H1 (cell line): ENCODE results near the gene WRAP73. TPM values are rescaled to one million over a fixed set of nuclear protein-coding genes. Genes with fewer than 3 reads are reported as not detected.

Experiments
- CTCF ChIA-PET: fragments of 300-600 bp; sonication (Branson Sonifier 250); formaldehyde crosslinking; loops from one replicate; lab custom pipeline; 2021; ENCODE audit not compliant: partially characterized antibody; lab: Charles Lee
- POLR2A ChIA-PET: fragments of 300-600 bp; sonication (Branson Sonifier 250); formaldehyde crosslinking; loops from one replicate; lab custom pipeline; 2021; ENCODE audit warnings: inconsistent platforms; ENCODE audit not compliant: partially characterized antibody; lab: Charles Lee
- DNase-seq, 2 experiments: peaks; one replicate each; pipeline versions ENCODE4 v3.0.0 to v3.0.0-alpha.2; 2010 to 2022; ENCODE audit warnings: low spot score in 2 of 2, low read depth in 1 of 2, mixed read lengths in 1 of 2
- FAIRE-seq: peaks from 2 replicates; lab custom pipeline; 2011; peaks lifted over from hg19 to GRCh38; lab: Jason Lieb, UNC
- H2AFZ ChIP-seq: 2 replicates; pipeline ENCODE4 v1.8.1; 2012; ENCODE audit warnings: low read length, inconsistent platforms
- H2AK5ac ChIP-seq: 2 replicates; pipeline ENCODE4 v1.6.1; 2013; ENCODE audit warnings: low read depth, low read length
- H2BK120ac ChIP-seq: replicated peaks from 2 replicates; pipeline ENCODE3; 2013; ENCODE audit warnings: low read depth, low read length, inconsistent platforms
- H2BK12ac ChIP-seq: 2 replicates; pipeline ENCODE4 v1.6.1; 2013; ENCODE audit warnings: low read depth, low read length
- H2BK15ac ChIP-seq: 2 replicates; pipeline ENCODE4 v1.6.1; 2013; ENCODE audit warnings: low read length
- H2BK20ac ChIP-seq: 2 replicates; pipeline ENCODE4 v1.6.1; 2013; ENCODE audit warnings: low read length
- H2BK5ac ChIP-seq: 2 replicates; pipeline ENCODE4 v1.6.1; 2013; ENCODE audit warnings: low read depth, low read length
- H3K14ac ChIP-seq: 2 replicates; pipeline ENCODE4 v1.6.1; 2013; ENCODE audit warnings: inconsistent platforms; ENCODE audit not compliant: insufficient read length
- H3K18ac ChIP-seq: 2 replicates; pipeline ENCODE4 v1.6.1; 2013; ENCODE audit warnings: low read length; ENCODE audit errors: extremely low read depth
- H3K23ac ChIP-seq: 2 replicates; pipeline ENCODE4 v1.6.1; 2013; ENCODE audit warnings: inconsistent platforms; ENCODE audit not compliant: insufficient read length
- H3K23me2 ChIP-seq: 2 replicates; pipeline ENCODE4 v1.6.1; 2013; ENCODE audit warnings: low read depth, low read length
- H3K27ac ChIP-seq: 2 replicates; pipeline ENCODE4 v1.6.1; 2011; ENCODE audit warnings: low read depth, low read length, inconsistent platforms
- H3K27me3 ChIP-seq, 4 experiments: replicated peaks in 1 of 4; 1 replicate in 1 of 4; 2 replicates in 3 of 4; pipeline versions ENCODE4 v1.6.1 to v1.8.1; 2011 to 2013; ENCODE audit warnings: low read length in 3 of 4, mild to moderate bottlenecking in 3 of 4, inconsistent platforms in 2 of 4, mixed read lengths in 2 of 4, moderate library complexity in 1 of 4; ENCODE audit not compliant: control insufficient read depth in 3 of 4, insufficient read depth in 3 of 4; ENCODE audit errors: extremely low read depth in 1 of 4
- H3K36me3 ChIP-seq, 4 experiments: 2 replicates each; pipeline versions ENCODE4 v1.6.1 to v1.8.1; 2011 to 2013; ENCODE audit warnings: mild to moderate bottlenecking in 4 of 4, low read length in 3 of 4, moderate library complexity in 2 of 4, control low read depth in 1 of 4, inconsistent platforms in 1 of 4; ENCODE audit not compliant: insufficient read depth in 4 of 4, control insufficient read depth in 2 of 4
- H3K4ac ChIP-seq: replicated peaks from 2 replicates; pipeline ENCODE3; 2013; ENCODE audit warnings: low read length, low read depth, mixed read lengths, inconsistent platforms; ENCODE audit not compliant: insufficient read length
- H3K4me1 ChIP-seq, 4 experiments: replicated peaks in 1 of 4; 1 replicate in 1 of 4; 2 replicates in 3 of 4; pipeline versions ENCODE4 v1.6.1 to v1.8.1; 2011 to 2013; ENCODE audit warnings: low read length in 3 of 4, inconsistent platforms in 2 of 4, mixed read lengths in 1 of 4; ENCODE audit not compliant: insufficient read depth in 4 of 4, control insufficient read depth in 3 of 4
- H3K4me2 ChIP-seq, 2 experiments: 2 replicates each; pipeline versions ENCODE4 v1.6.1 to v1.8.1; 2011 to 2013; ENCODE audit warnings: low read depth in 2 of 2, low read length in 2 of 2, control low read depth in 1 of 2, inconsistent platforms in 1 of 2, mild to moderate bottlenecking in 1 of 2; ENCODE audit not compliant: insufficient read depth in 1 of 2
- H3K4me3 ChIP-seq, 4 experiments: fragments of 200-600, 300-600 bp in 1 of 4; sonication (generic), shearing (Covaris generic), sonication (Bioruptor Twin) in 1 of 4; 2 replicates each; pipeline versions ENCODE4 v1.5.1 to v1.8.1; 2011 to 2016; ENCODE audit warnings: low read length in 4 of 4, low read depth in 3 of 4, control low read depth in 2 of 4, inconsistent platforms in 2 of 4, mild to moderate bottlenecking in 2 of 4, mixed read lengths in 1 of 4, moderate library complexity in 1 of 4; ENCODE audit not compliant: insufficient read depth in 2 of 4; ENCODE audit errors: extremely low read depth in 1 of 4
- H3K56ac ChIP-seq: replicated peaks from 2 replicates; pipeline ENCODE3; 2013; ENCODE audit warnings: low read depth, mild to moderate bottlenecking, mixed read lengths, low read length, inconsistent platforms; ENCODE audit not compliant: insufficient read length
- H3K79me1 ChIP-seq: 2 replicates; pipeline ENCODE4 v1.6.1; 2013; ENCODE audit warnings: low read depth, low read length, control low read depth
- H3K79me2 ChIP-seq, 2 experiments: 2 replicates each; pipeline versions ENCODE4 v1.6.1 to v1.8.1; 2012 to 2013; ENCODE audit warnings: low read length in 2 of 2, mild to moderate bottlenecking in 2 of 2, inconsistent platforms in 1 of 2; ENCODE audit not compliant: insufficient read depth in 2 of 2, control insufficient read depth in 1 of 2
- H3K9ac ChIP-seq, 4 experiments: replicated peaks in 1 of 4; 1 replicate in 1 of 4; 2 replicates in 3 of 4; pipeline versions ENCODE4 v1.6.1 to v1.8.1; 2011 to 2013; ENCODE audit warnings: low read depth in 3 of 4, low read length in 3 of 4, control low read depth in 2 of 4, mild to moderate bottlenecking in 2 of 4, moderate library complexity in 2 of 4, inconsistent platforms in 1 of 4; ENCODE audit errors: extremely low read depth in 1 of 4
- H3K9me3 ChIP-seq, 2 experiments: 2 replicates each; pipeline versions ENCODE4 v1.6.1 to v1.8.1; 2012 to 2013; ENCODE audit warnings: mild to moderate bottlenecking in 2 of 2, moderate library complexity in 2 of 2, control low read depth in 1 of 2, inconsistent platforms in 1 of 2, low read depth in 1 of 2, low read length in 1 of 2, mixed read lengths in 1 of 2; ENCODE audit not compliant: insufficient read depth in 2 of 2
- H4K20me1 ChIP-seq, 2 experiments: replicated peaks in 1 of 2; 2 replicates each; pipeline versions ENCODE3 to v1.8.1; 2011 to 2013; ENCODE audit warnings: inconsistent platforms in 2 of 2, low read length in 2 of 2, mild to moderate bottlenecking in 1 of 2; ENCODE audit not compliant: insufficient read depth in 2 of 2, control insufficient read depth in 1 of 2
- H4K5ac ChIP-seq: 2 replicates; pipeline ENCODE4 v1.6.1; 2013; ENCODE audit warnings: low read length, low read depth, mixed read lengths, inconsistent platforms; ENCODE audit not compliant: insufficient read length
- H4K8ac ChIP-seq: 2 replicates; pipeline ENCODE4 v1.8.0; 2013; ENCODE audit warnings: mild to moderate bottlenecking, moderate library complexity, low read length, inconsistent platforms; ENCODE audit not compliant: insufficient read depth; ENCODE audit errors: extremely low read depth
- H4K91ac ChIP-seq: replicated peaks from 2 replicates; pipeline ENCODE3; 2013; ENCODE audit warnings: low read length, mixed read lengths, inconsistent platforms; ENCODE audit not compliant: insufficient read length
- CREB1 ChIP-seq: IDR thresholded peaks from 2 replicates; pipeline ENCODE4 v1.6.1; 2012; ENCODE audit warnings: inconsistent platforms
- KDM4A ChIP-seq: IDR thresholded peaks from one replicate; pipeline ENCODE4 v1.7.1; 2012; ENCODE audit warnings: low read depth, mild to moderate bottlenecking, moderate library complexity, low read length, inconsistent platforms; ENCODE audit not compliant: severe bottlenecking
- WGBS, 2 experiments: shearing (Covaris generic) in 1 of 2; methylation state at CpG; one replicate each; pipeline versions ENCODE4 v1.1.6 to v1.1.7; 2013 to 2015; ENCODE audit warnings: low lambda C conversion rate in 2 of 2, mixed read lengths in 2 of 2, inconsistent platforms in 1 of 2, low coverage in 1 of 2, missing lambda C conversion rate in 1 of 2; ENCODE audit not compliant: insufficient replicate concordance in 2 of 2, insufficient coverage in 1 of 2, insufficient read length in 1 of 2; ENCODE audit errors: extremely low coverage in 1 of 2, missing lambda C conversion rate in 1 of 2; 5-methylcytosine and 5-hydroxymethylcytosine counted together
- polyA plus RNA-seq, 7 experiments: library from polyadenylated mRNA; depleted of rRNA in 3 of 7; stranded (reverse) in 5 of 7; unstranded in 2 of 7; fragments of >200 nt in 5 of 7; fragments of 200-250 nt in 2 of 7; gene quantifications; 1 replicate in 5 of 7; 2 replicates in 1 of 7; 4 replicates in 1 of 7; pipeline versions ENCODE4 v1.2.1 to v1.2.3, GENCODE V29; 2011 to 2013; ENCODE audit warnings: missing spikeins in 2 of 7, mixed read lengths in 2 of 7
- total RNA-seq: library from RNA; stranded (reverse); fragmentation: NEBNext Ultra II Directional; extraction: Animal tissue kit (Norgen Biotek cat#: 25700); gene quantifications from 2 replicates; pipeline ENCODE4 v1.2.1, GENCODE V29; 2021

WRAP73 gene
- total and polyA plus RNA-seq, 2 of the 8 experiments (the other 6 are each of a cell fraction or from before 2014, with no cell fraction given): 30.3 to 50.7 TPM

DNA sequence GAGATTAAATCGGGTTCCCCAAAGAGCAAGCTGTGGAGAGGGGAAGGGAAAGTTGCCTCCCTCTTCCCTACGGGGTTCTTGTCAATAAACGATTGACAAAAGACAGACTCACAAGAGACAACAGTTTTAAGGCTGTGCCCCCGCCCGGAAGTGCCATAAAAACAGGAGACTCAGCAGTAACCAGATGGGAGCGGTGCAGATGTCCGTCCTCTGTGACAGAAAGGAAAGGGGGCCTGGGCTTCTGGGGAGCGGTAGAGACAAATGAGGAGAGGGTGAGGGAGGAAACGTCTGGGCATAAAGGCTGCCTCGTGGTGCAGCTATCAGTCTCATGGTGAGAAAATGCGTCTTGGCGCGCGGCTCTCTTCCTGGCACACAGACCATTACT, 8.3 kb upstream of the WRAP73 start:
- peaks cover 0 to 6% (median 1%) of the 10 kb centered on the region in 4 experiments; a peak in 3 of 7 replicates for H3K4me1 ChIP-seq
- 78% methylated on average over 14 of the region's 14 CpGs; no CpG with 5 or more reads in 1 of the 2 experiments for WGBS, 2 experiments
- no peak overlapping the region for H3K4me3 ChIP-seq
- no peak overlapping the region for H3K56ac ChIP-seq
- H3K14ac ChIP-seq: no peak overlapping the region
- H3K23me2 ChIP-seq: no peaks in the 10 kb centered on the region
- no peak for DNase-seq
- no peak overlapping the region for H4K5ac ChIP-seq
- no peak overlapping the region for H3K23ac ChIP-seq
- no peak overlapping the region for H2BK15ac ChIP-seq
- H2BK20ac ChIP-seq: no peak overlapping the region
- no peak overlapping the region for H2AK5ac ChIP-seq
- no peak overlapping the region for H3K4me2 ChIP-seq
- H2BK12ac ChIP-seq: no peak overlapping the region
- peaks cover 17 to 44% (median 34%) of the 10 kb centered on the region in 4 experiments for H3K27me3 ChIP-seq
- no peak for FAIRE-seq
- no peaks in the 10 kb centered on the region for H3K79me2 ChIP-seq
- H4K20me1 ChIP-seq: no peaks in the 10 kb centered on the region
- H3K79me1 ChIP-seq: no peaks in the 10 kb centered on the region
- H2BK5ac ChIP-seq: no peak overlapping the region
- no peak overlapping the region for H4K91ac ChIP-seq
- no peaks in the 10 kb centered on the region for H3K36me3 ChIP-seq
- H4K8ac ChIP-seq: no peak overlapping the region
- no peak overlapping the region for H3K27ac ChIP-seq
- no peak overlapping the region for H2AFZ ChIP-seq
- H3K9me3 ChIP-seq: no peaks in the 10 kb centered on the region
- ChIA-PET CTCF (interaction anchor here (0.6 to 1.4 kb wide), 3 partner anchors 13 to 65 kb away, joined by 3 read pairs; no protein-coding TSS in a partner anchor), POLR2A (interaction anchor here (0.6 kb wide), 1 partner anchor 242 kb away, joined by 3 read pairs; no protein-coding TSS in a partner anchor)
- H3K4ac ChIP-seq: no peak overlapping the region
- TF ChIP-seq CREB1 (no peak), KDM4A (no peak)
- peak overlapping the region; percentile 32; the same call in 1 of the 2 replicates for H3K18ac ChIP-seq
- H3K9ac ChIP-seq: no peak overlapping the region
- no peak overlapping the region for H2BK120ac ChIP-seq
